A549 (cell line): Measurements from ENCODE around the gene MUC6. TPM values are rescaled to one million over a fixed set of nuclear protein-coding genes. Genes with fewer than 3 reads are reported as not detected.

Experiments used
- ATAC-seq, 2 experiments: fragments of 200-7000 bp in 1 of 2; fragments of >200 bp in 1 of 2; cut with Nextera tagmentation in 1 of 2; cut with Tn5 transposase in 1 of 2; 3 replicates each; pipeline versions ENCODE4 v1.8.0 to v1.9.1; 2018 to 2020; ENCODE audit warnings: mild to moderate bottlenecking in 1 of 2, moderate library complexity in 1 of 2
- CTCF ChIA-PET: fragments of 300-600 bp; sonication (Branson Sonifier 250); formaldehyde crosslinking; extraction: SDS; loops from one replicate; lab custom pipeline; 2021; ENCODE audit warnings: antibody characterized with exemption, inconsistent platforms; lab: Yijun Ruan, JAX
- POLR2A ChIA-PET: fragments of 350-600 bp; formaldehyde crosslinking; extraction: SDS; loops from one replicate; lab custom pipeline; 2021; ENCODE audit warnings: antibody characterized with exemption, inconsistent platforms; lab: Yijun Ruan, JAX
- DNase-seq, 2 experiments: peaks; one replicate each; pipeline versions ENCODE4 v3.0.0 to v3.0.0-alpha.2; 2011 to 2016; ENCODE audit warnings: low read depth in 1 of 2, low spot score in 1 of 2
- FAIRE-seq: peaks from 2 replicates; lab custom pipeline; 2011; peaks lifted over from hg19 to GRCh38; lab: Jason Lieb, UNC
- H3K27ac ChIP-seq, 2 experiments: fragments of >200 bp; sonication (Bioruptor Twin); formaldehyde crosslinking; 3 replicates each; pipeline ENCODE4 v1.5.1; 2016 to 2017
- H3K4me1 ChIP-seq: fragments of >200 bp; sonication (Bioruptor Twin); formaldehyde crosslinking; 3 replicates; pipeline ENCODE4 v1.6.1; 2016
- H3K4me2 ChIP-seq: fragments of >200 bp; sonication (Bioruptor Twin); formaldehyde crosslinking; 3 replicates; pipeline ENCODE4 v1.6.1; 2016
- H3K4me3 ChIP-seq: fragments of >200 bp; sonication (Bioruptor Twin); formaldehyde crosslinking; 3 replicates; pipeline ENCODE4 v1.5.1; 2016
- H3K9me3 ChIP-seq: fragments of >200 bp; sonication (Bioruptor Twin); formaldehyde crosslinking; 3 replicates; pipeline ENCODE4 v1.6.1; 2016
- CTCF ChIP-seq: fragments of >200 bp; sonication (Bioruptor Twin); formaldehyde crosslinking; IDR thresholded peaks from 3 replicates; pipeline ENCODE4 v1.5.1; 2016
- EP300 ChIP-seq, 2 experiments: fragments of >200 bp; sonication (Bioruptor Twin); formaldehyde crosslinking; IDR thresholded peaks; 2 replicates in 1 of 2; 3 replicates in 1 of 2; pipeline ENCODE4 v1.6.1; 2016 to 2017
- ESRRA ChIP-seq: fragments of 150-350 bp; IDR thresholded peaks from 2 replicates; pipeline ENCODE4 v1.6.1; 2014; ENCODE audit warnings: mild to moderate bottlenecking, low read length, borderline replicate concordance
- FOSB ChIP-seq: fragments of 250-450 bp; sonication (Bioruptor Pico); IDR thresholded peaks from 2 replicates; pipeline ENCODE4 v1.5.0; 2020; ENCODE audit warnings: mild to moderate bottlenecking, moderate library complexity
- FOSL2 ChIP-seq, 2 experiments: fragments of 450-650 bp in 1 of 2; fragments of >200 bp in 1 of 2; sonication (Bioruptor Twin) in 1 of 2; formaldehyde crosslinking; IDR thresholded peaks; 2 replicates each; pipeline versions ENCODE4 v1.5.0 to v1.6.1; 2016 to 2020; ENCODE audit warnings: mild to moderate bottlenecking in 1 of 2, moderate library complexity in 1 of 2
- FOXS1 ChIP-seq: fragments of 250-450 bp; sonication (Bioruptor Pico); IDR thresholded peaks from 2 replicates; pipeline ENCODE4 v1.5.0; 2020; ENCODE audit warnings: mild to moderate bottlenecking, moderate library complexity
- HDAC2 ChIP-seq: fragments of 200-600 bp; sonication (generic); IDR thresholded peaks from 2 replicates; pipeline ENCODE4 v1.6.1; 2016
- HES2 ChIP-seq: fragments of >200 bp; sonication (Bioruptor Twin); formaldehyde crosslinking; IDR thresholded peaks from 2 replicates; pipeline ENCODE4 v1.6.1; 2016
- HEYL ChIP-seq: fragments of 250-450 bp; sonication (Bioruptor Pico); IDR thresholded peaks from 2 replicates; pipeline ENCODE4 v1.8.0; 2021; ENCODE audit warnings: mild to moderate bottlenecking, moderate library complexity
- HMGXB4 ChIP-seq: fragments of 250-450 bp; sonication (Bioruptor Pico); IDR thresholded peaks from 2 replicates; pipeline ENCODE4 v1.5.0; 2021; ENCODE audit warnings: mild to moderate bottlenecking, moderate library complexity, borderline replicate concordance
- HOXB5 ChIP-seq: fragments of 250-450 bp; sonication (Bioruptor Pico); IDR thresholded peaks from 2 replicates; pipeline ENCODE4 v1.5.0; 2020; ENCODE audit warnings: mild to moderate bottlenecking, moderate library complexity
- KDM1A ChIP-seq: fragments of 200-600 bp; sonication (generic); IDR thresholded peaks from 2 replicates; pipeline ENCODE4 v1.6.1; 2016; ENCODE audit warnings: low read depth, mild to moderate bottlenecking
- MAFK ChIP-seq: fragments of 450-650 bp; IDR thresholded peaks from 2 replicates; pipeline ENCODE4 v1.6.1; 2014; ENCODE audit not compliant: partially characterized antibody
- MYC ChIP-seq: IDR thresholded peaks from 2 replicates; pipeline ENCODE4 v1.6.1; 2012; ENCODE audit warnings: mild to moderate bottlenecking, inconsistent platforms, low read length, improper control_type of control experiment, borderline replicate concordance
- NPAS2 ChIP-seq: fragments of 250-450 bp; sonication (Bioruptor Pico); IDR thresholded peaks from 2 replicates; pipeline ENCODE4 v1.8.0; 2022; ENCODE audit warnings: mild to moderate bottlenecking, moderate library complexity, borderline replicate concordance
- PBX3 ChIP-seq: IDR thresholded peaks from 2 replicates; pipeline ENCODE4 v1.6.1; 2012
- POLR2AphosphoS2 ChIP-seq: conservative IDR thresholded peaks from 2 replicates; pipeline ENCODE4 v1.6.1; 2012; ENCODE audit warnings: low read length, improper control_type of control experiment, inconsistent platforms
- SMC3 ChIP-seq: fragments of >200 bp; sonication (Bioruptor Twin); formaldehyde crosslinking; IDR thresholded peaks from 3 replicates; pipeline ENCODE4 v1.6.1; 2018; ENCODE audit warnings: inconsistent platforms
- TP53 ChIP-seq: fragments of 250-450 bp; sonication (Bioruptor Pico); IDR thresholded peaks from 2 replicates; pipeline ENCODE4 v1.5.0; 2021; ENCODE audit warnings: mild to moderate bottlenecking, moderate library complexity
- ZFP36 ChIP-seq: fragments of 450-650 bp; IDR thresholded peaks from 2 replicates; pipeline ENCODE4 v1.6.1; 2014; ENCODE audit warnings: borderline replicate concordance; ENCODE audit not compliant: partially characterized antibody
- WGBS: methylation state at CpG from one replicate; pipeline ENCODE4 v1.1.6; 2017; ENCODE audit errors: missing lambda C conversion rate; 5-methylcytosine and 5-hydroxymethylcytosine counted together
- polyA plus RNA-seq, 4 experiments: library from polyadenylated mRNA; depleted of rRNA in 3 of 4; stranded (reverse); fragments of >200 nt; fragmentation: RNase III in 1 of 4; extraction: RNeasy Plus Mini Kit Qiagen cat#74134 plus additional on column Dnase treatment in 1 of 4; gene quantifications; 2 replicates in 3 of 4; 3 replicates in 1 of 4; pipeline ENCODE4 v1.2.3, GENCODE V29; 2011 to 2017

MUC6 gene
- polyA plus RNA-seq, 2 of the 4 experiments (the other 2 are of a cell fraction), result not detected

GRCh38 chr11:1000357-1001278 lies 35.9 kb downstream of the MUC6 start (continued):
- TF ChIP-seq PBX3 (no peak), FOSB (no peak), POLR2AphosphoS2 (no peak), NPAS2 (CRISPR knock-in tag) (no peak), HES2 (no peak), KDM1A (no peak)

GRCh38 chr11:999009-999408 lies 37.5 kb downstream of the MUC6 start:
- Histone ChIP-seq H3K9me3 (no peaks in the 10 kb centered on the region), H3K4me1 (no peaks in the 10 kb centered on the region), H3K4me2 (no peak overlapping the region), H3K4me3 (no peak overlapping the region), H3K27ac (no peak overlapping the region)
- FAIRE-seq (no peak), ATAC-seq (no peak), DNase-seq (no peak)
- ChIA-PET CTCF (interaction anchor here (0.9 to 1.9 kb wide), 3 partner anchors 9 to 75 kb away, joined by 3 to 4 read pairs (median 3); no protein-coding TSS in a partner anchor), POLR2A (no interaction called here)
- TF ChIP-seq EP300 (IDR thresholded peaks at IDR 0.05) (no peak), HDAC2 (no peak), MAFK (no peak), KDM1A (no peak), NPAS2 (CRISPR knock-in tag) (no peak), HOXB5 (CRISPR knock-in tag) (no peak), TP53 (CRISPR knock-in tag) (no peak), FOSL2 (IDR thresholded peaks at IDR 0.05) (no peak), FOSL2 (CRISPR knock-in tag; IDR thresholded peaks at IDR 0.05) (no peak), ZFP36 (no peak), HMGXB4 (CRISPR knock-in tag) (no peak), ESRRA (no peak), HEYL (no peak), FOSB (no peak), FOXS1 (CRISPR knock-in tag) (no peak)
- WGBS, result 92% methylated on average over 10 of the region's 10 CpGs

GRCh38 chr11:997907-998306 lies 38.6 kb downstream of the MUC6 start:
- CTCF ChIA-PET, result interaction anchor here (1.0 to 1.9 kb wide), 2 partner anchors 8 to 16 kb away, joined by 3 to 4 read pairs; no protein-coding TSS in a partner anchor
- 92% methylated on average over 14 of the region's 14 CpGs for WGBS

More at GRCh38 chr11:997907-998306, 38.6 kb downstream of the MUC6 start:
- Histone ChIP-seq H3K27ac (no peak overlapping the region), H3K4me2 (no peak overlapping the region), H3K4me1 (no peaks in the 10 kb centered on the region), H3K9me3 (no peaks in the 10 kb centered on the region), H3K4me3 (no peak overlapping the region)
- FAIRE-seq, result no peak
- no peak for DNase-seq
- no peak for ATAC-seq
- POLR2A ChIA-PET, result no interaction called here
- no peak for TF ChIP-seq NPAS2 (CRISPR knock-in tag)
- no peak for TF ChIP-seq CTCF
- no peak for TF ChIP-seq MYC
- no peak for TF ChIP-seq SMC3
- TF ChIP-seq, all 56 proteins: peak for 0
